ENCODE measurements around the gene EXD3.

EXD3 gene

DNA sequence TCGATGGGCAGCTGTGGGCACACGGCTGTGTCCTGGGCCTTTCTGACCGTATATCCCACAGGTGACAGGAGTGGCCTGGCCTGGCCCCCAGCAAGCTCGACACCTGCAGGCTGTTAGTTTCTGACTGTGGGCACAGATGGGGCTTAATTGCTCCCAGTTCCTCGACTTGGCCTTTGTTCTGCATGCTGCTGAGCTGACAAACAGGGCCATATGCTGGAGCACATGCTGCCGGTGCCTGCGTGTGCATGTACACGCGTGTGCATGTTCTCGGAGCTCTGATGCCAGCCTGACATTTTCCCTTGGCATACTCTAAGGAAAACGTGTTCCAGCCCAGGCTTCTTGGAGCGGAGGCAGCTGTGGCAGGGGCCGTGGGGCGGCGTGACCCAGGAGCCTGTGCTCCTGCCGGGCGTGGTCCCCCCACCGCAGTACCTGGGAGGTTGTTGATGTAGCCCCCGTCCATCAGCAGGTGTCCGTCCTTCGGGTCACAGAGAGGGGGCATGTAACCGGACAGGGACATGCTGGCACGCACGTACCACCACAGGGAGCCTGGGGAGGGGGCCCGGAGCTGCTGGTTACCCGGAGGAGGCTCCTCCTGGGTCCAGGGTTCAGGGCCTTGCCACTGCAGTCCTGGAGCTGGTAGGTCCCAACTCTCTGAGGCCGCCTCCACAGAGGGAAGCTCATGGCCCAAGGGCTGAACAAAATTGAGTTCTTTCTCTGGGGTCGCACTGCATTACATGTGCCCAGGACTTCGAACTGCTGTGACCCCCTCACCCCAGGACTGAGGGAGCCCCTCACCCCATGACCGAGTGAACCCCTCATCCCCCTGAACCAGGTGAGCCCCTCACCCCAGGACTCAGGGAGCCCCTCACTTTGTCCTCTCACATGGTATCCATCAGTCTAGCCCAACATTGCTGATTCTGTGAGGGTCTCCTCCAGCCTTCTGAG is 40.3 kb upstream of the EXD3 start:
- peaks cover 11% of the 10 kb centered on the region for H3K4me1 ChIP-seq (ENCODE audit: low read depth, poor library complexity, severe bottlenecking)

DNA sequence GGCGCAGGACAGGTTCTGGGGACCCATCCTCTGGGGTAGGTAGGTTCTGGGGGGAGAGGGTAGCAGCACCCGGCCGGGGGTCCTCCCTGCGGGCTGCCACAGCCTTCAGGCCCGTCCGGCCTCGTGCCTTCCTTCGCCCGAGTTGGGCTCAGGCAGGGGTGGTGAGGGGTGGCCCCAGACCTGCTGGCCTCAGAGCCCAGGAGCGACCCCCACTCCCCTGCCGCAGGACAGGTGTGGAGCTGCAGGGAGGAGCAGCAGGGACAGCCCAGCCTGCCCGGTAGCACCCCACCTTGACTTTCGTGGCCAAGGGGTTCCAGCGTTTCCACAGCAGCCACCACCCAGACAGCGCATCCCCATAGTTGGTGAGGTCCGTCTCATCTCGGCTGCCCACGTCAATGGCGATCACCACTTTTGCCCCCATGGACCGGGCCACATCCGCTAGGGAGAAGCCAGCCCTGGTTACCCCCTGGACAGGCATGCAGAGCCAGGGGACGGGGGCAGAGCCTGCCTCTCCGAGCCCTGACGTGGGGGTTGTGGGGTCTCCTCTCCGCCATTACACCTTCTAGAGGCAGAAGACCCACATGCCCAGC is 39.5 kb upstream of the EXD3 start:
- H3K4me2 ChIP-seq: no peak overlapping the region
- H3K4me3 ChIP-seq (IDR thresholded peaks at IDR 0.05; ENCODE audit: insufficient read depth, low read depth, low read length): no peak overlapping the region

More for the DNA sequence above, 40.3 kb upstream of the EXD3 start:
- H3K4me2 ChIP-seq: no peak overlapping the region
- H2AFZ ChIP-seq (ENCODE audit: low read depth): no peak overlapping the region
- H3K27me3 ChIP-seq (ENCODE audit: insufficient read depth, low read depth): no peaks in the 10 kb centered on the region
- no peak overlapping the region for H3K4me3 ChIP-seq (IDR thresholded peaks at IDR 0.05; ENCODE audit: insufficient read depth, low read depth, low read length)
- no peak overlapping the region for H3K9ac ChIP-seq
- H3K79me2 ChIP-seq (ENCODE audit: insufficient read depth, low read depth): no peaks in the 10 kb centered on the region
- H3K27ac ChIP-seq: no peak overlapping the region
- no peaks in the 10 kb centered on the region for H4K20me1 ChIP-seq (ENCODE audit: insufficient read depth)
- H3K36me3 ChIP-seq (ENCODE audit: insufficient read depth): no peaks in the 10 kb centered on the region
- TF ChIP-seq, protein P1, sequence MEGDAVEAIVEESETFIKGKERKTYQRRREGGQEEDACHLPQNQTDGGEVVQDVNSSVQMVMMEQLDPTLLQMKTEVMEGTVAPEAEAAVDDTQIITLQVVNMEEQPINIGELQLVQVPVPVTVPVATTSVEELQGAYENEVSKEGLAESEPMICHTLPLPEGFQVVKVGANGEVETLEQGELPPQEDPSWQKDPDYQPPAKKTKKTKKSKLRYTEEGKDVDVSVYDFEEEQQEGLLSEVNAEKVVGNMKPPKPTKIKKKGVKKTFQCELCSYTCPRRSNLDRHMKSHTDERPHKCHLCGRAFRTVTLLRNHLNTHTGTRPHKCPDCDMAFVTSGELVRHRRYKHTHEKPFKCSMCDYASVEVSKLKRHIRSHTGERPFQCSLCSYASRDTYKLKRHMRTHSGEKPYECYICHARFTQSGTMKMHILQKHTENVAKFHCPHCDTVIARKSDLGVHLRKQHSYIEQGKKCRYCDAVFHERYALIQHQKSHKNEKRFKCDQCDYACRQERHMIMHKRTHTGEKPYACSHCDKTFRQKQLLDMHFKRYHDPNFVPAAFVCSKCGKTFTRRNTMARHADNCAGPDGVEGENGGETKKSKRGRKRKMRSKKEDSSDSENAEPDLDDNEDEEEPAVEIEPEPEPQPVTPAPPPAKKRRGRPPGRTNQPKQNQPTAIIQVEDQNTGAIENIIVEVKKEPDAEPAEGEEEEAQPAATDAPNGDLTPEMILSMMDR (conservative IDR thresholded peaks at IDR 0.05; ENCODE audit: low read depth, low read length): no peak

DNA sequence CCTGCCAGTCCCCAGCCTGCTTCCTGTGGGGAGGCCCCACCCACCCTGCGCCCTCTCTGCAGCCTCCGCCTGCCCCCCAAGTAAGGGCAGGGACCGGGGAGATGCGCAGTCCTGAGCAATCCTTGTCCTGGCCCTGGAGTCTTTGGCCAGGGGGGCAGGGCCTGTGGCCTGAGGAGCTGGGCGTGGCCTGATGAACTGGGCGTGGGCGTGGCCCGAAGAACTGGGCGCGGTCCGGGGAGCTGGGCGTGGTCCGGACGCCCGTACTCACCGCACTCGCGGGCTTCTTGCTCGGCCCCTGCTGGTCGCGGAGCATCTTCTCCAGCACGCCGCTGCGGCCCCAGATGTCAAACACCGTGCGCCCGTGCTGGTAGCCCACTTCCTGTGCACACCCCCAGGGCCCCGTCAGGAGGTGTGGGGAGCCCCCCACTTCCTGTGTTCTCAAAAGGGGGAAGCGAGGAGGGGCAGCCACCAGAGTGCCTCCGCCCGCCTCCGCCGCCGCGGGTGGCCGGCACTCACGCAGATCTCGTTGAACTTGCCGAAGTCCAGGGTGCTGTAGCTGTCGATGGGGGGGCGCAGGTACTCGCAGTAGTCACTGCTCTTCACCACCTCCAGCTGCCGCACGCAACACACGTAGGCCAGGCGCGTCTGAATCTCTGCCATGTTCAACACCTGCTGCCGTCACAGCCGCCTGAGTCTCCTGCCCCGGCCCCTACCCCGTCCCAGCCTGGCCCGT is 38.9 kb upstream of the EXD3 start:
- Histone ChIP-seq H3K4me2 (no peak overlapping the region), H3K79me2 (ENCODE audit: insufficient read depth, low read depth) (no peaks in the 10 kb centered on the region), H3K4me3 (IDR thresholded peaks at IDR 0.05; ENCODE audit: insufficient read depth, low read depth, low read length) (no peak overlapping the region), H4K20me1 (ENCODE audit: insufficient read depth) (no peaks in the 10 kb centered on the region), H3K4me1 (ENCODE audit: low read depth, poor library complexity, severe bottlenecking) (peaks cover 11% of the 10 kb centered on the region), H3K36me3 (ENCODE audit: insufficient read depth) (no peaks in the 10 kb centered on the region), H3K27ac (no peak overlapping the region), H3K27me3 (ENCODE audit: insufficient read depth, low read depth) (no peaks in the 10 kb centered on the region), H3K9ac (no peak overlapping the region), H2AFZ (ENCODE audit: low read depth) (no peak overlapping the region)
- TF ChIP-seq, protein P1 (conservative IDR thresholded peaks at IDR 0.05; ENCODE audit: low read depth, low read length): no peak

More for the DNA sequence above, 39.5 kb upstream of the EXD3 start:
- Histone ChIP-seq H3K79me2 (ENCODE audit: insufficient read depth, low read depth) (no peaks in the 10 kb centered on the region), H4K20me1 (ENCODE audit: insufficient read depth) (no peaks in the 10 kb centered on the region), H3K36me3 (ENCODE audit: insufficient read depth) (no peaks in the 10 kb centered on the region), H3K4me1 (ENCODE audit: low read depth, poor library complexity, severe bottlenecking) (peaks cover 11% of the 10 kb centered on the region), H3K27me3 (ENCODE audit: insufficient read depth, low read depth) (no peaks in the 10 kb centered on the region), H3K9ac (no peak overlapping the region), H2AFZ (ENCODE audit: low read depth) (no peak overlapping the region), H3K27ac (no peak overlapping the region)
- TF ChIP-seq, protein P1 (conservative IDR thresholded peaks at IDR 0.05; ENCODE audit: low read depth, low read length): no peak

DNA sequence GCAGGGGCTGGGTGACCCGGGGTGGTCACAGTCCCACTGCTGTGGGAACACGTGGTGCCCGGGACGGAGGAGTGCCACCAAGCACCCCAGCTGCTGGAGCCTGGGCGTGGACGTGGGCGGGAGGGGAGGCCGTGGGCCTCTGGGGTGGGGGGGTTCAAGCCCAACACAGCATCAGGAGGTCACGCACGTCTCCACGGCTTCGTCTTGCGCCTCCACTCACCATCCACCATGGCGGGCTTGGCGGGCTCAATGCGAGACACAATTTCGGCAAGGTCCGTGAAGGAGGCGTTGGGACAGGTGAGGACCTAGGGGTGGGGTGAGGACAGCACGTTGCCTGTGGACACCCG is 38.3 kb upstream of the EXD3 start:
- TF ChIP-seq, protein P1 (conservative IDR thresholded peaks at IDR 0.05; ENCODE audit: low read depth, low read length): no peak
- H3K4me2 ChIP-seq: no peak overlapping the region
- no peaks in the 10 kb centered on the region for H3K79me2 ChIP-seq (ENCODE audit: insufficient read depth, low read depth)
- no peak overlapping the region for H3K9ac ChIP-seq
- no peak overlapping the region for H3K4me3 ChIP-seq (IDR thresholded peaks at IDR 0.05; ENCODE audit: insufficient read depth, low read depth, low read length)
- H3K36me3 ChIP-seq (ENCODE audit: insufficient read depth): no peaks in the 10 kb centered on the region
- no peak overlapping the region for H2AFZ ChIP-seq (ENCODE audit: low read depth)
- peaks cover 11% of the 10 kb centered on the region for H3K4me1 ChIP-seq (ENCODE audit: low read depth, poor library complexity, severe bottlenecking)
- H4K20me1 ChIP-seq (ENCODE audit: insufficient read depth): no peaks in the 10 kb centered on the region
- no peaks in the 10 kb centered on the region for H3K27me3 ChIP-seq (ENCODE audit: insufficient read depth, low read depth)
- H3K27ac ChIP-seq: no peak overlapping the region
